22Rv1 (cell line): ENCODE results near the gene GAK.

Source experiments
- ZFX ChIP-seq: fragments of 450-650 bp; IDR thresholded peaks from 2 replicates; pipeline ENCODE4 v1.6.1; 2017; ENCODE audit warnings: antibody characterized with exemption, borderline replicate concordance
- TF ChIP-seq, protein P1 (sequence below): fragments of 450-650 bp; IDR thresholded peaks from 2 replicates; pipeline ENCODE4 v1.5.1; 2017; ENCODE audit warnings: mild to moderate bottlenecking

DNA sequence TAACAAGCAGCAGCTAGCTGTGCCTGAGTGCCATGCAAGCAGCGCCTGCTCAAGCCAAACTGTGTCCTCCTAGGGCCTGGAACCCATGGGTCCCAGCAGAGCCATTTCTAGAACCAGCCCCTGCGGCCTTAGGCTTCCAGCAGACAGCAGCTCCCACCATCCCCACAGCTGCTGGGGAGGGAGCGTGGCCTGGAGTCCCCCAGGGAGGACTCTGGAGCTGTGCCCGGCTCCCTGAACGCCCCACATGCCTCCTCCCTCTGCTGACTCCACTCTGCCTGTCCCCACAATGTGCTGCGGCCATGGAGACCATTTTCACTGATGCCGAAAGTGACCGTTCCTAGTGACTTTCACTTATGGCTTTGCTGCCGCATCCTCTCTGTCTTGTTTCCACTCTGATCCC, 45.9 kb downstream of the GAK start:
- TF ChIP-seq, protein P1, sequence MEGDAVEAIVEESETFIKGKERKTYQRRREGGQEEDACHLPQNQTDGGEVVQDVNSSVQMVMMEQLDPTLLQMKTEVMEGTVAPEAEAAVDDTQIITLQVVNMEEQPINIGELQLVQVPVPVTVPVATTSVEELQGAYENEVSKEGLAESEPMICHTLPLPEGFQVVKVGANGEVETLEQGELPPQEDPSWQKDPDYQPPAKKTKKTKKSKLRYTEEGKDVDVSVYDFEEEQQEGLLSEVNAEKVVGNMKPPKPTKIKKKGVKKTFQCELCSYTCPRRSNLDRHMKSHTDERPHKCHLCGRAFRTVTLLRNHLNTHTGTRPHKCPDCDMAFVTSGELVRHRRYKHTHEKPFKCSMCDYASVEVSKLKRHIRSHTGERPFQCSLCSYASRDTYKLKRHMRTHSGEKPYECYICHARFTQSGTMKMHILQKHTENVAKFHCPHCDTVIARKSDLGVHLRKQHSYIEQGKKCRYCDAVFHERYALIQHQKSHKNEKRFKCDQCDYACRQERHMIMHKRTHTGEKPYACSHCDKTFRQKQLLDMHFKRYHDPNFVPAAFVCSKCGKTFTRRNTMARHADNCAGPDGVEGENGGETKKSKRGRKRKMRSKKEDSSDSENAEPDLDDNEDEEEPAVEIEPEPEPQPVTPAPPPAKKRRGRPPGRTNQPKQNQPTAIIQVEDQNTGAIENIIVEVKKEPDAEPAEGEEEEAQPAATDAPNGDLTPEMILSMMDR: no peak
- no peak for TF ChIP-seq ZFX
